ENCODE data around the gene SECTM1.
A peak's percentile ranks its signal among the peaks of the same experiment; 100 is the strongest.

Gene SECTM1

GRCh38 chr17:82346342-82347300 lies 13.1 kb upstream of the SECTM1 start:
- no peak for DNase-seq

- no peak for DNase-seq
Observed at GRCh38 chr17:82345151-82345976, 11.8 kb upstream of the SECTM1 start.

GRCh38 chr17:82344175-82344907 lies 10.8 kb upstream of the SECTM1 start:
- no peak for DNase-seq

GRCh38 chr17:82343560-82343959 lies 10.0 kb upstream of the SECTM1 start:
- no peak for DNase-seq

- DNase-seq, result no peak
Observed at GRCh38 chr17:82342361-82343079, 9.0 kb upstream of the SECTM1 start.

GRCh38 chr17:82339634-82340580 lies 6.3 kb upstream of the SECTM1 start:
- DNase-seq, result no peak

GRCh38 chr17:82338858-82339633 lies 5.5 kb upstream of the SECTM1 start:
- DNase-seq, result peak; percentile 91

GRCh38 chr17:82334622-82335394 lies 1.2 kb upstream of the SECTM1 start:
- DNase-seq, result no peak

GRCh38 chr17:82334204-82334621 lies 647 bp upstream of the SECTM1 start:
- no peak for DNase-seq

GRCh38 chr17:82332669-82333278 lies 792 bp downstream of the SECTM1 start:
- peak; percentile 81 for DNase-seq

GRCh38 chr17:82331345-82331939 lies 2.1 kb downstream of the SECTM1 start:
- DNase-seq, result no peak

GRCh38 chr17:82330322-82331239 lies 3.0 kb downstream of the SECTM1 start:
- DNase-seq, result no peak

GRCh38 chr17:82329683-82330321 lies 3.8 kb downstream of the SECTM1 start:
- DNase-seq, result no peak

GRCh38 chr17:82328994-82329507 lies 4.5 kb downstream of the SECTM1 start:
- no peak for DNase-seq

GRCh38 chr17:82328141-82328993 lies 5.2 kb downstream of the SECTM1 start:
- no peak for DNase-seq

GRCh38 chr17:82327757-82328140 lies 5.8 kb downstream of the SECTM1 start:
- DNase-seq, result no peak
